Activated T-cell treated with anti-CD3 and anti-CD28 coated beads for 4 hours (primary cell): ENCODE measurements around the gene PGA3.
A peak's percentile ranks its signal among the peaks of the same experiment; 100 is the strongest.

Experiments used
- DNase-seq: peaks from one replicate; pipeline ENCODE4 v3.0.0-alpha.2; 2020

Gene PGA3

GRCh38 chr11:61254403-61255025 lies 51.2 kb downstream of the PGA3 start:
- peak; percentile 40 for DNase-seq

- no peak for DNase-seq
Observed at GRCh38 chr11:61256710-61257482, 53.6 kb downstream of the PGA3 start.

GRCh38 chr11:61258546-61258945 lies 55.2 kb downstream of the PGA3 start:
- no peak for DNase-seq

GRCh38 chr11:61259363-61259762 lies 56.0 kb downstream of the PGA3 start:
- no peak for DNase-seq
